ENCODE results near the gene GLIS1.

The GLIS1 gene

GRCh38 chr1:53590531-53591515 lies 148.1 kb downstream of the GLIS1 start:
- Mint-ChIP-seq H3K27me3 (peaks cover 0 to 5% of the 10 kb centered on the region in 2 donors), H3K27ac (no peak overlapping the region), H3K4me3 (no peak overlapping the region), H3K9me3 (no peaks in the 10 kb centered on the region), H3K36me3 (no peaks in the 10 kb centered on the region), H3K4me1 (no peaks in the 10 kb centered on the region)
- no peak for ATAC-seq (replicated peaks)
- no peak for DNase-seq

- no peaks in the 10 kb centered on the region for H3K9me3 Mint-ChIP-seq
- H3K27me3 Mint-ChIP-seq: peaks cover 0 to 4% of the 10 kb centered on the region in 2 donors
- DNase-seq (no peak), ATAC-seq (replicated peaks) (no peak)
- no peaks in the 10 kb centered on the region for H3K36me3 Mint-ChIP-seq
- H3K4me3 Mint-ChIP-seq: no peak overlapping the region
- no peak overlapping the region for H3K27ac Mint-ChIP-seq
- H3K4me1 Mint-ChIP-seq: no peaks in the 10 kb centered on the region
Measured at GRCh38 chr1:53590104-53590503, 148.9 kb downstream of the GLIS1 start.

- H3K27me3 Mint-ChIP-seq: peaks cover 0 to 3% of the 10 kb centered on the region in 2 donors
- H3K4me3 Mint-ChIP-seq: no peak overlapping the region
- no peak overlapping the region for H3K27ac Mint-ChIP-seq
- no peaks in the 10 kb centered on the region for H3K9me3 Mint-ChIP-seq
- no peaks in the 10 kb centered on the region for H3K4me1 Mint-ChIP-seq
- ATAC-seq (replicated peaks) (no peak), DNase-seq (no peak)
- H3K36me3 Mint-ChIP-seq: no peaks in the 10 kb centered on the region
Measured at GRCh38 chr1:53589043-53589887, 149.7 kb downstream of the GLIS1 start.

GRCh38 chr1:53588053-53588779 lies 150.7 kb downstream of the GLIS1 start:
- ATAC-seq (replicated peaks) (no peak), DNase-seq (no peak)
- Mint-ChIP-seq H3K27me3 (peaks cover 0 to 6% of the 10 kb centered on the region in 2 donors), H3K27ac (no peak overlapping the region), H3K9me3 (no peaks in the 10 kb centered on the region), H3K4me1 (no peaks in the 10 kb centered on the region), H3K36me3 (no peaks in the 10 kb centered on the region), H3K4me3 (no peak overlapping the region)

GRCh38 chr1:53587252-53587988 lies 151.5 kb downstream of the GLIS1 start:
- Mint-ChIP-seq H3K27ac (no peak overlapping the region), H3K4me3 (no peak overlapping the region), H3K36me3 (no peaks in the 10 kb centered on the region), H3K9me3 (no peaks in the 10 kb centered on the region), H3K27me3 (peaks cover 0 to 6% of the 10 kb centered on the region in 2 donors), H3K4me1 (no peaks in the 10 kb centered on the region)
- ATAC-seq (replicated peaks) (no peak), DNase-seq (no peak)

- Mint-ChIP-seq H3K27ac (no peak overlapping the region), H3K4me3 (no peak overlapping the region), H3K36me3 (no peaks in the 10 kb centered on the region), H3K9me3 (no peaks in the 10 kb centered on the region), H3K27me3 (peaks cover 0 to 6% of the 10 kb centered on the region in 2 donors), H3K4me1 (no peaks in the 10 kb centered on the region)
- DNase-seq: no peak
- ATAC-seq (replicated peaks): no peak
Measured at GRCh38 chr1:53586765-53587164, 152.2 kb downstream of the GLIS1 start.

- Mint-ChIP-seq H3K4me3 (no peak overlapping the region), H3K27me3 (peaks cover 4 to 6% of the 10 kb centered on the region in 2 donors), H3K9me3 (no peaks in the 10 kb centered on the region), H3K36me3 (no peaks in the 10 kb centered on the region), H3K4me1 (no peaks in the 10 kb centered on the region), H3K27ac (no peak overlapping the region)
- ATAC-seq (replicated peaks) (no peak), DNase-seq (no peak)
Measured at GRCh38 chr1:53585565-53585964, 153.4 kb downstream of the GLIS1 start.

GRCh38 chr1:53585129-53585528 lies 153.8 kb downstream of the GLIS1 start:
- H3K36me3 Mint-ChIP-seq: no peaks in the 10 kb centered on the region
- no peak for DNase-seq
- H3K27me3 Mint-ChIP-seq: peaks cover 4 to 6% of the 10 kb centered on the region in 2 donors
- H3K4me3 Mint-ChIP-seq: no peak overlapping the region
- no peaks in the 10 kb centered on the region for H3K4me1 Mint-ChIP-seq
- H3K9me3 Mint-ChIP-seq: no peaks in the 10 kb centered on the region
- H3K27ac Mint-ChIP-seq: no peak overlapping the region
- ATAC-seq (replicated peaks): peak; percentile 32 to 41

- H3K27me3 Mint-ChIP-seq: peaks cover 4 to 6% of the 10 kb centered on the region in 2 donors
- no peaks in the 10 kb centered on the region for H3K9me3 Mint-ChIP-seq
- H3K36me3 Mint-ChIP-seq: no peaks in the 10 kb centered on the region
- ATAC-seq (replicated peaks) (no peak), DNase-seq (no peak)
- no peak overlapping the region for H3K4me3 Mint-ChIP-seq
- no peak overlapping the region for H3K27ac Mint-ChIP-seq
- H3K4me1 Mint-ChIP-seq: no peaks in the 10 kb centered on the region
Measured at GRCh38 chr1:53584777-53585107, 154.2 kb downstream of the GLIS1 start.

GRCh38 chr1:53583868-53584776 lies 154.8 kb downstream of the GLIS1 start:
- DNase-seq (no peak), ATAC-seq (replicated peaks) (no peak)
- Mint-ChIP-seq H3K27me3 (peaks cover 4 to 6% of the 10 kb centered on the region in 2 donors), H3K4me3 (no peak overlapping the region), H3K36me3 (no peaks in the 10 kb centered on the region), H3K9me3 (no peaks in the 10 kb centered on the region), H3K27ac (no peak overlapping the region), H3K4me1 (no peaks in the 10 kb centered on the region)

GRCh38 chr1:53583021-53583867 lies 155.7 kb downstream of the GLIS1 start:
- Mint-ChIP-seq H3K36me3 (no peaks in the 10 kb centered on the region), H3K4me1 (no peaks in the 10 kb centered on the region), H3K4me3 (no peak overlapping the region), H3K27ac (no peak overlapping the region), H3K27me3 (peaks cover 4 to 6% of the 10 kb centered on the region in 2 donors), H3K9me3 (no peaks in the 10 kb centered on the region)
- ATAC-seq (replicated peaks): no peak
- no peak for DNase-seq

GRCh38 chr1:53582211-53583020 lies 156.5 kb downstream of the GLIS1 start:
- Mint-ChIP-seq H3K9me3 (no peaks in the 10 kb centered on the region), H3K27ac (no peak overlapping the region), H3K36me3 (no peaks in the 10 kb centered on the region), H3K27me3 (peaks cover 9 to 12% of the 10 kb centered on the region in 2 donors), H3K4me1 (no peaks in the 10 kb centered on the region), H3K4me3 (no peak overlapping the region)
- DNase-seq (no peak), ATAC-seq (replicated peaks) (no peak)

Measured in stimulated activated naive B cell treated with anti-CD40 and anti-IgM and Interleukin-4, amounts not matched to agents 10 μg/mL and 1 μg/mL and 100 μg/mL, for 72 hours (primary cell).